ENCODE measurements around the gene NR2F1-AS1. TPM values are rescaled to one million over a fixed set of nuclear protein-coding genes. Genes with fewer than 3 reads are reported as not detected.
A peak's percentile ranks its signal among the peaks of the same experiment; 100 is the strongest.

The NR2F1-AS1 gene
- total RNA-seq, 2 donors from 2014 or later = 1.4 to 3.3 TPM

GRCh38 chr5:93378073-93378472, 202.9 kb downstream of the NR2F1-AS1 start:
- Histone ChIP-seq H3K27me3 (ENCODE audit: control insufficient read depth, insufficient read depth, low read length, poor library complexity, severe bottlenecking) (no peaks in the 10 kb centered on the region), H3K4me1 (ENCODE audit: control insufficient read depth, insufficient read depth, low read length) (no peaks in the 10 kb centered on the region), H3K36me3 (ENCODE audit: control insufficient read depth, insufficient read depth, low read length) (no peaks in the 10 kb centered on the region), H3K4me3 (ENCODE audit: low read length) (no peak overlapping the region), H3K9me3 (ENCODE audit: control insufficient read depth, low read length) (no peaks in the 10 kb centered on the region), H3K27ac (ENCODE audit: low read depth, low read length) (no peak overlapping the region), H3K9ac (ENCODE audit: extremely low read depth, low read length, poor library complexity, severe bottlenecking) (no peak overlapping the region)
- DNase-seq = no peak
- Mint-ChIP-seq H3K27ac (no peak overlapping the region), H3K9me3 (peaks cover 5% of the 10 kb centered on the region), H3K4me1 (no peaks in the 10 kb centered on the region), H3K27me3 (ENCODE audit: insufficient read depth) (no peaks in the 10 kb centered on the region), H3K36me3 (ENCODE audit: low read depth) (no peaks in the 10 kb centered on the region), H3K4me3 (no peak overlapping the region)
- no peak for TF ChIP-seq CTCF (conservative IDR thresholded peaks at IDR 0.05)
- 51 to 69% methylated on average over 2 of the region's 2 CpGs for WGBS, 2 experiments (ENCODE audit: insufficient coverage in 1 of 2, insufficient read length in 1 of 2)

- no peak for DNase-seq
Measured at GRCh38 chr5:93371893-93372292, 209.1 kb downstream of the NR2F1-AS1 start.

GRCh38 chr5:93364378-93364777, 216.6 kb downstream of the NR2F1-AS1 start:
- no peaks in the 10 kb centered on the region for H3K4me1 ChIP-seq (ENCODE audit: control insufficient read depth, insufficient read depth, low read length)
- no peaks in the 10 kb centered on the region for H3K9me3 ChIP-seq (ENCODE audit: control insufficient read depth, low read length)
- Mint-ChIP-seq H3K4me3 (no peak overlapping the region), H3K36me3 (ENCODE audit: low read depth) (no peaks in the 10 kb centered on the region), H3K27ac (no peak overlapping the region), H3K4me1 (peaks cover 4% of the 10 kb centered on the region), H3K27me3 (ENCODE audit: insufficient read depth) (no peaks in the 10 kb centered on the region), H3K9me3 (no peaks in the 10 kb centered on the region)
- no peak overlapping the region for H3K4me3 ChIP-seq (ENCODE audit: low read length)
- H3K36me3 ChIP-seq (ENCODE audit: control insufficient read depth, insufficient read depth, low read length) = no peaks in the 10 kb centered on the region
- no peaks in the 10 kb centered on the region for H3K27me3 ChIP-seq (ENCODE audit: control insufficient read depth, insufficient read depth, low read length, poor library complexity, severe bottlenecking)
- no peak for DNase-seq
- no peak overlapping the region for H3K9ac ChIP-seq (ENCODE audit: extremely low read depth, low read length, poor library complexity, severe bottlenecking)
- 78% methylated on average over 2 of the region's 2 CpGs; no CpG with 5 or more reads in 1 of the 2 experiments for WGBS, 2 experiments (ENCODE audit: insufficient coverage in 1 of 2, insufficient read length in 1 of 2)
- H3K27ac ChIP-seq (ENCODE audit: low read depth, low read length) = no peak overlapping the region
- TF ChIP-seq CTCF (conservative IDR thresholded peaks at IDR 0.05) = no peak

More at GRCh38 chr5:93371893-93372292, 209.1 kb downstream of the NR2F1-AS1 start:
- no peak for TF ChIP-seq CTCF (conservative IDR thresholded peaks at IDR 0.05)
- H3K27ac ChIP-seq (ENCODE audit: low read depth, low read length) = peak overlapping the region; percentile 14
- H3K27me3 ChIP-seq (ENCODE audit: control insufficient read depth, insufficient read depth, low read length, poor library complexity, severe bottlenecking) = no peaks in the 10 kb centered on the region
- no peaks in the 10 kb centered on the region for H3K9me3 ChIP-seq (ENCODE audit: control insufficient read depth, low read length)
- H3K4me1 ChIP-seq (ENCODE audit: control insufficient read depth, insufficient read depth, low read length) = no peaks in the 10 kb centered on the region
- Mint-ChIP-seq H3K4me3 (no peak overlapping the region), H3K36me3 (ENCODE audit: low read depth) (no peaks in the 10 kb centered on the region), H3K27me3 (ENCODE audit: insufficient read depth) (no peaks in the 10 kb centered on the region), H3K4me1 (no peaks in the 10 kb centered on the region), H3K9me3 (peaks cover 8% of the 10 kb centered on the region), H3K27ac (no peak overlapping the region)
- H3K4me3 ChIP-seq (ENCODE audit: low read length) = no peak overlapping the region
- WGBS, 2 experiments (ENCODE audit: insufficient coverage in 1 of 2, insufficient read length in 1 of 2) = 92 to 100% methylated on average over 2 of the region's 2 CpGs
- no peaks in the 10 kb centered on the region for H3K36me3 ChIP-seq (ENCODE audit: control insufficient read depth, insufficient read depth, low read length)
- H3K9ac ChIP-seq (ENCODE audit: extremely low read depth, low read length, poor library complexity, severe bottlenecking) = no peak overlapping the region

Measured in endodermal cell (in vitro differentiated cells).